Spinal cord (tissue), 10 donors: ENCODE measurements around the gene SEMA3G. TPM values are rescaled to one million over a fixed set of nuclear protein-coding genes. Genes with fewer than 3 reads are reported as not detected.

Experiments
- DNase-seq, 6 donors: peaks; one replicate each; pipeline versions ENCODE4 v3.0.0 to v3.0.0-alpha.2; 2013 to 2015; ENCODE audit warnings: low spot score in 6 of 6, low read depth in 4 of 6
- H3K27ac ChIP-seq: one replicate; pipeline ENCODE4 v1.5.1; 2013; ENCODE audit warnings: low read depth, low read length, control low read depth
- H3K27me3 ChIP-seq: one replicate; pipeline ENCODE4 v1.6.1; 2013; ENCODE audit warnings: low read length; ENCODE audit not compliant: control insufficient read depth, insufficient read depth
- H3K36me3 ChIP-seq: one replicate; pipeline ENCODE4 v1.6.1; 2013; ENCODE audit warnings: low read length; ENCODE audit not compliant: control insufficient read depth, insufficient read depth
- H3K4me1 ChIP-seq: one replicate; pipeline ENCODE4 v1.6.1; 2013; ENCODE audit warnings: low read length; ENCODE audit not compliant: control insufficient read depth, insufficient read depth
- H3K4me3 ChIP-seq: one replicate; pipeline ENCODE4 v1.5.1; 2013; ENCODE audit warnings: low read depth, low read length, control low read depth
- H3K9me3 ChIP-seq: one replicate; pipeline ENCODE4 v1.6.1; 2013; ENCODE audit warnings: low read length; ENCODE audit not compliant: control insufficient read depth, insufficient read depth
- WGBS: methylation state at CpG from one replicate; pipeline ENCODE4 v1.1.5; 2013; ENCODE audit warnings: missing lambda C conversion rate; ENCODE audit not compliant: insufficient coverage; 5-methylcytosine and 5-hydroxymethylcytosine counted together
- long read RNA-seq, 4 donors: transcript quantifications; one replicate each; lab custom pipeline, GENCODE V29; 2026
- polyA plus RNA-seq, 2 donors: library from polyadenylated mRNA; unstranded; fragments of 120-200 nt; gene quantifications; one replicate each; pipeline ENCODE4 v1.2.1, GENCODE V29; 2013; ENCODE audit not compliant: insufficient read length in 2 of 2
- total RNA-seq, 2 donors: library from RNA; depleted of rRNA in 1 of 2; stranded (reverse); fragments of 120-200 nt in 1 of 2; fragments of >200 nt in 1 of 2; gene quantifications; one replicate each; pipeline versions ENCODE4 v1.2.3 to v1.2.4, GENCODE V29; 2013 to 2014
- donor health status: healthy.

SEMA3G gene
- total RNA-seq (10 to 100 TPM in 1 of 2 donors, 1 to 10 TPM in 1; 6.3 to 26.6 TPM), polyA plus RNA-seq (10 to 100 TPM; 18.0 to 19.8 TPM)
- long read RNA-seq, donor 1, result 0 reads
- long read RNA-seq, donor 2, result 0 reads
- long read RNA-seq, donor 3, result 0 reads
- long read RNA-seq, donor 4, result 0 reads

DNA sequence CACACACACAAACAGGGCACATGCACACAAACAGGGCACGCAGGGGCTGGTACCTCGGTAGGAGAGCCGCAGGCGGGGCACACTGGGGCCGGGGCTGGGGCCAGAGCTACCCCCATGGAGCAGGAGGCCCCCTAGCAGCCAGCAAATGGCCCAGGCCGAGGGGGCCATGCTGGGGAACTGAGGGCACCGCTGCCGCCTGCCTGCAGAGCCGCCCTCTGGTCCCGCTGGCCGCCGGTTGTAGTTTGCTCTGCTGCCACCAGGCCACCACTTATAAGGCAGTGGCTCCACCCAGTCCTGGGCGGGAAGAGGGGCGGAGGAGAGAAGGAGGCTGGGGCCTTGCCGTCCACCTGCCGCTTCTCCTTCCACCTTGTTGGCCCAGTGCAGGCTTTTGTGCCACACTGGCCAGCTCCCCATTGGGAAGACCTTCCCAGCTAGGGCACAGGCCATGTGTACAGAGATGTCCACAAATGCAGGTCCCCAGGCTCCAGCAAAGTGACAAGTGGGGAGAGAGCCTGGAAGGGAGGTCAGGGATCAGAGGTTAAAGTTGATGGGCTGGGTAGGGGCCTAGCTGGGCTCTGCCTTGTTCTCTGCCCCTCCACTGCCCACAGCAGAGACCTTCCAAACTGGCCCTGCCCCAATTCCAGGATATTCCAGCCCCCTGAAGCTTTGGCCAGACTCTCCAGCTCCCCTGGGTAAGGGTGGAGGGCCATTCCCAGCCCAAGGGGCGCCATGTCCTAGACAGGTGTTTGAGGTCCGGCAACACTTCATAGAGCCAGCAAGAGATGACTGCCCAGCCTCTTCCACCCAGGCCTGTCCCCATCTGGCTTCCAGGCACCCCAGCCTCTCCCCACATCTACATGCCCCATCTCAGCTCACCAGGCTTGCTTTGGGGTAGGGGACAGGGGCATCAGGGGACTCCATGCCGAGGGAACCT, at the start of gene SEMA3G:
SEMA3G (minus strand) TSS at position 244 of the 934 bp plus-strand sequence; CDS start at position 168, 76 bp downstream.
- Histone ChIP-seq H3K4me3 (peak within 1 kb of the TSS; percentile 45), H3K9me3 (no peaks in the 10 kb centered on the region), H3K27ac (no peak within 1 kb of the TSS), H3K4me1 (peaks cover 46% of the 10 kb centered on the region), H3K27me3 (no peaks in the 10 kb centered on the region), H3K36me3 (peaks cover 4% of the 10 kb centered on the region)
- WGBS, result 35% methylated on average over 15 of the region's 19 CpGs
- DNase-seq, result no peak

DNA sequence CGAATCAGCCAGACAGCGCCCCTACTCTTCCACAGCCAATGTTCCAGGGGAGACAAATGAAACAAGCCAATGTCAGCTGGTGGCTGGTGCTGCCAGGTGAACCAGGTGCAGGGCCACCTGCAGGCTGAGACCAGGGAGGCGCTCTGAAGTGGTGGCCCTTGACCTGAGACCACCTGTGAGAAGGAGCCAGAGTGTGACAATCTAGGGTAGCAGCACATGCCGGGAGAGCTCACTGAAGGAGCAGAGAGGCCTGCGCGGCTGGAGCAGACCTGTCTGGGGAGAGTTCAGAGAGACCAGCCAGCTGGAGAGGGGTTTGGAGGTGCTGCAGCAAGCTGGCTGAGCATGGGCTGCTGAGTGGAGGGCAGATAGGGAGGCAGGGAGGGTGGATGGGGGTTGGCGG, 49.5 kb upstream of the SEMA3G start:
- Histone ChIP-seq H3K4me3 (no peak overlapping the region), H3K27ac (no peak overlapping the region), H3K36me3 (peaks cover 60% of the 10 kb centered on the region), H3K27me3 (no peaks in the 10 kb centered on the region), H3K9me3 (no peaks in the 10 kb centered on the region), H3K4me1 (peaks cover 34% of the 10 kb centered on the region)
- WGBS, result 73% methylated on average over 7 of the region's 7 CpGs
- no peak for DNase-seq

DNA sequence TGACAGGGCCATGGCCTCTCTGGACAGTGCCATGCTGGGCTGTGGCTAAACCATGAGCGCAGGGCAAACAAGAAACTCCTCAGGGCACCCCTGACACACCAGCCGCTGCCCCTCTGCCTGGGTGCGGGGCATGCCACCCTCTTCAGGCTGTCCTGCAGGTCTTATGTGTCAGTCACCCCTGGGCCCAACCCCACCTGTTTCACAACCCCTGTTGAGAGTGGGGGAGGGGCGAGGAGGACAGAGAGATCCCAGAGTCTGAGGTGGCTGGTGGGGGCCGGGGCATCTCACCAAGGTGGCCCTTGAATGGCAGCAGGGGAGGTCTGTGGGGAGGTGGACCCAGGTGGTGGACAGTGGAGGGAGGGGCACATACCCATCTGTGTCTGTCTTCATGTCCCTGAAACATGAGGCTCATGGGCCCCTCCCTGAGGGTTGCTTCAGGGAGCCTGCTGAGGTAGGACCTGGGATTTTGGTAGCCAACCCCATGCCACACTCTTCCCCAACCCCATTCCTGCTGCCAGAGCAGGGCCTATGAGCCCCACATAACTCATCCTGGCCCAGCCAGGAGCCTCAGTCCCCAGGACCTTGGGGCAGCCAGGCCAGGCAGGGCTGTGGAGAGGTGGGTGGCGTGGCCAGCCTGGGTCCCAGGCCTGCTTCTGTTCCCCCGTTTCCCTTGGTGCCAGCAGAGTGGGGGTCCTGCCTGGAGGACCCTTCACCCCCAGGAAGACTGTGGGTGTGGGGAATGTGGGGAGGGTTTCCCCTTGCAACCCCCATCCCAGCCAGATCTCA, 48.5 kb upstream of the SEMA3G start:
- Histone ChIP-seq H3K36me3 (peaks cover 70% of the 10 kb centered on the region), H3K27ac (no peak overlapping the region), H3K4me3 (no peak overlapping the region), H3K9me3 (no peaks in the 10 kb centered on the region), H3K4me1 (peaks cover 34% of the 10 kb centered on the region), H3K27me3 (no peaks in the 10 kb centered on the region)
- DNase-seq, result no peak
- WGBS, result 100% methylated on average over 4 of the region's 7 CpGs

DNA sequence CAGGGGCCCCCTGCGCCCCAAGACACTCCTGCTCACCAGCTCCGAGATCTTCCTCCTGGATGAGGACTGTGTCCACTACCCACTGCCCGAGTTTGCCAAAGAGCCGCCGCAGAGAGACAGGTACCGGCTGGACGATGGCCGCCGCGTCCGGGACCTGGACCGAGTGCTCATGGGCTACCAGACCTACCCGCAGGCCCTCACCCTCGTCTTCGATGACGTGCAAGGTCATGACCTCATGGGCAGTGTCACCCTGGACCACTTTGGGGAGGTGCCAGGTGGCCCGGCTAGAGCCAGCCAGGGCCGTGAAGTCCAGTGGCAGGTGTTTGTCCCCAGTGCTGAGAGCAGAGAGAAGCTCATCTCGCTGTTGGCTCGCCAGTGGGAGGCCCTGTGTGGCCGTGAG, 47.2 kb upstream of the SEMA3G start:
- 91% methylated on average over 21 of the region's 21 CpGs for WGBS
- no peak overlapping the region for H3K4me3 ChIP-seq
- H3K36me3 ChIP-seq, result peaks cover 83% of the 10 kb centered on the region
- H3K27me3 ChIP-seq, result no peaks in the 10 kb centered on the region
- peaks cover 31% of the 10 kb centered on the region for H3K4me1 ChIP-seq
- no peaks in the 10 kb centered on the region for H3K9me3 ChIP-seq
- DNase-seq, result no peak
- H3K27ac ChIP-seq, result no peak overlapping the region

DNA sequence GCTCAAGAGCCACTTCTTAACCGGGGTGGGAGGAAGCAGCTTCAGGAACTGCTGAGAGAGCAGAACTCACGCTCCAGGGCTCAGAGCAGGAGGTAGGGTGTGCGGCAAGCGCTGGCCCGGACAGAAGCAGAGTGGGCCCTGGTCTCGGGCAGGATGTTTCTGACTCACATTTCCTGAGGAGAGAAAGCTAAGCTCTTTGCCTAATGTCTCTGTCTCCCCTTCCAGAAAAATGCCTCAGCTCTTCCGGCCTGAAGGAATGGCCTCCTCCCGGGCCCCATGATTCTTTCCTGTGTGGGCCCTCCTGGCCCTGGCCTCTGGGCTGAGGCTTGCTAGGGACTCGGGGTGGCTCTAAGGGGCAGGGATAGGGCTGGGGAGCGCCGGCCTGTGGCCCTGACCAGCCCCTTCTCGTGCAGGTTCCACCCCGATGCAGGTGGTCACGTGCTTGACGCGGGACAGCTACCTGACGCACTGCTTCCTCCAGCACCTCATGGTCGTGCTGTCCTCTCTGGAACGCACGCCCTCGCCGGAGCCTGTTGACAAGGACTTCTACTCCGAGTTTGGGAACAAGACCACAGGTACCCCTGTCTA, 46.1 kb upstream of the SEMA3G start:
- Histone ChIP-seq H3K27ac (no peak overlapping the region), H3K4me1 (peaks cover 32% of the 10 kb centered on the region), H3K36me3 (peaks cover 94% of the 10 kb centered on the region), H3K4me3 (no peak overlapping the region), H3K9me3 (no peaks in the 10 kb centered on the region), H3K27me3 (no peaks in the 10 kb centered on the region)
- DNase-seq, result no peak
- WGBS, result 91% methylated on average over 22 of the region's 23 CpGs

DNA sequence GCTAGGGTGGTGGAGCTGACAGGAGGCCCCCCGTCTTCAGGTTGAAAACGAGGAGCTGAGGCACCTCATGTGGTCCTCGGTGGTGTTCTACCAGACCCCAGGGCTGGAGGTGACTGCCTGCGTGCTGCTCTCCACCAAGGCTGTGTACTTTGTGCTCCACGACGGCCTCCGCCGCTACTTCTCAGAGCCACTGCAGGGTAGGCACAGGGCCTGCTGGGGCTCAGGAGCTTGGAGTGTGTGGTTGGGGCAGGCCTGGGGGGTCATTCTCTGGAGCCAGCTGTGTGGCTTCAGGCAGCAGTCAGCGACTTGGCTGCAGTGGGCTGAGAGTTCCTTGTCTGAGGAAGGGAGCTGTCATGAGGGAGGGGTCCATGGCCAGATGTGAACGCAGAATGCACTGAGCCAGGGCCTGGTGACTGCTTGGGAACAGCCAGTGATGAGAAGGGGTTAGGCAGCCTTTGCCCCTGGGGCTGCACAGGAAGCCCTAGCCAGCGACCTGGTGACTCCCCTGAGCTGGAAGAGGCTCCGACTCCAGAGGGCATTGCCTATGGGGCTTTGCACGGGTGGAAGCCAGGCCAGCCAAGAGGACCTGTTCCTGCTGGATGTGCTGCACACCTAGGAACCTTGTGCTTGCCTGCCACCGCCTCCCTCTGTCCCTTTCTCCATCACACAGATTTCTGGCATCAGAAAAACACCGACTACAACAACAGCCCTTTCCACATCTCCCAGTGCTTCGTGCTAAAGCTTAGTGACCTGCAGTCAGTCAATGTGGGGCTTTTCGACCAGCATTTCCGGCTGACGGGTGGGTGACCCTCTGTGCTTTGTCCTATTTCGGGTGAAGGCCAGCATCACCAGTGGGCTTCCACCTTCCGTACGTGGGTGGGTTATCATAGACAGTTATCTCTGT, 45.4 kb upstream of the SEMA3G start:
- Histone ChIP-seq H3K27me3 (no peaks in the 10 kb centered on the region), H3K4me1 (peaks cover 38% of the 10 kb centered on the region)
- no peak for DNase-seq

DNA sequence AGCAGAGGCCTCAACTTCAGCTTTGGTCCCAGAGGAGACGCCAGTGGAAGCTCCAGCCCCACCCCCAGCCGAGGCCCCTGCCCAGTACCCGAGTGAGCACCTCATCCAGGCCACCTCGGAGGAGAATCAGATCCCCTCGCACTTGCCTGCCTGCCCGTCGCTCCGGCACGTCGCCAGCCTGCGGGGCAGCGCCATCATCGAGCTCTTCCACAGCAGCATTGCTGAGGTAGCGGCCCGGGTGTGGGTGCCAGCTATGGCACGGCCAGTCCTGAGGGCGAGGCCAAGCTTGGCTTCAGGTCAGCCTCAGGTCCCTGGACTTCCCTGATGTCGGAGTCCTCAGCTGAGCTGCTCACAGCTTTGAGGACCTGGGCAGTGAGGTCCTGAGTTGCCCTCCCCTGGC, 44.5 kb upstream of the SEMA3G start:
- no peaks in the 10 kb centered on the region for H3K9me3 ChIP-seq
- 96% methylated on average over 18 of the region's 18 CpGs for WGBS
- peaks cover 42% of the 10 kb centered on the region for H3K4me1 ChIP-seq
- H3K4me3 ChIP-seq, result no peak overlapping the region
- peaks cover 100% of the 10 kb centered on the region for H3K36me3 ChIP-seq
- no peaks in the 10 kb centered on the region for H3K27me3 ChIP-seq
- DNase-seq, result no peak
- no peak overlapping the region for H3K27ac ChIP-seq

More for the DNA sequence above, 45.4 kb upstream of the SEMA3G start:
- Histone ChIP-seq H3K9me3 (no peaks in the 10 kb centered on the region), H3K27ac (no peak overlapping the region), H3K4me3 (no peak overlapping the region), H3K36me3 (peaks cover 97% of the 10 kb centered on the region)
- WGBS, result 86% methylated on average over 22 of the region's 22 CpGs

DNA sequence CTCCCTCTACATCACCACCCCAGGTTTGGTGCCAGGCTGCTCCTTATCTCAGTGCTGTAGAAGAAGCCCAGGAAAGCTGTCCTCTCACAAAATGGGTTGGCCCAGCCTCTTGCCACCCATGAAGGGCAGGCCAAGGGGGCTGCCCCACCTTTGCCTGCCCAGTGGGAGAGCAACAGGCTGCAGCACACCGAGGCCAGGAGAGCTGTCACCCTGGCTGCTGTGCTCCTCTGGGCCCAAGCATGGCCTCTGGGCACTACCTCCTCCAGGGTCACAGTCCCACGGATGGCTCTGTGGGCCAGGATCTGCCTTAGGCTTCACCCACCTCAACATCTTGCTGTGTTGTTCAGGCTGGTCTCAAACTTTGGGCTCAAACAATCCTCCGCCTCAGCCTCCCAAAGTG, 43.8 kb upstream of the SEMA3G start:
- DNase-seq, result no peak
- 87% methylated on average over 3 of the region's 3 CpGs for WGBS
- Histone ChIP-seq H3K4me1 (peaks cover 38% of the 10 kb centered on the region), H3K9me3 (no peaks in the 10 kb centered on the region), H3K36me3 (peaks cover 94% of the 10 kb centered on the region), H3K4me3 (no peak overlapping the region), H3K27me3 (no peaks in the 10 kb centered on the region), H3K27ac (no peak overlapping the region)
